Measurements from ENCODE around the gene SUGCT. TPM values are rescaled to one million over a fixed set of nuclear protein-coding genes. Genes with fewer than 3 reads are reported as not detected.
"Not testable (repeated sequence)": the region's sequence is repeated elsewhere in the genome, so short reads cannot be mapped to it uniquely, and the experiment has no call there.

SUGCT gene
- total and polyA plus RNA-seq, 8 donors: 0.87 to 8.0 (median 2.9) TPM; not detected in 1

GRCh38 chr7:40403703-40404476 lies 269.1 kb downstream of the SUGCT start:
- Histone ChIP-seq H3K4me3 (no peak overlapping the region), H3K36me3 (no peaks in the 10 kb centered on the region), H3K27ac (no peak overlapping the region), H3K9me3 (no peaks in the 10 kb centered on the region), H3K4me1 (no peaks in the 10 kb centered on the region), H3K27me3 (no peaks in the 10 kb centered on the region)
- 64 to 83% (median 76%) methylated on average over 3 of the region's 3 CpGs for WGBS, 5 donors
- no peak for DNase-seq
- intact Hi-C loops (cut with DNase I; ENCODE audit: low total_unique reads): no loop called here
- TF ChIP-seq POLR2A (IDR thresholded peaks at IDR 0.05): no peak
- no peak for TF ChIP-seq EP300 (IDR thresholded peaks at IDR 0.05)
- TF ChIP-seq, protein P1, sequence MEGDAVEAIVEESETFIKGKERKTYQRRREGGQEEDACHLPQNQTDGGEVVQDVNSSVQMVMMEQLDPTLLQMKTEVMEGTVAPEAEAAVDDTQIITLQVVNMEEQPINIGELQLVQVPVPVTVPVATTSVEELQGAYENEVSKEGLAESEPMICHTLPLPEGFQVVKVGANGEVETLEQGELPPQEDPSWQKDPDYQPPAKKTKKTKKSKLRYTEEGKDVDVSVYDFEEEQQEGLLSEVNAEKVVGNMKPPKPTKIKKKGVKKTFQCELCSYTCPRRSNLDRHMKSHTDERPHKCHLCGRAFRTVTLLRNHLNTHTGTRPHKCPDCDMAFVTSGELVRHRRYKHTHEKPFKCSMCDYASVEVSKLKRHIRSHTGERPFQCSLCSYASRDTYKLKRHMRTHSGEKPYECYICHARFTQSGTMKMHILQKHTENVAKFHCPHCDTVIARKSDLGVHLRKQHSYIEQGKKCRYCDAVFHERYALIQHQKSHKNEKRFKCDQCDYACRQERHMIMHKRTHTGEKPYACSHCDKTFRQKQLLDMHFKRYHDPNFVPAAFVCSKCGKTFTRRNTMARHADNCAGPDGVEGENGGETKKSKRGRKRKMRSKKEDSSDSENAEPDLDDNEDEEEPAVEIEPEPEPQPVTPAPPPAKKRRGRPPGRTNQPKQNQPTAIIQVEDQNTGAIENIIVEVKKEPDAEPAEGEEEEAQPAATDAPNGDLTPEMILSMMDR (IDR thresholded peaks at IDR 0.05): no peak
- no peak for TF ChIP-seq POLR2AphosphoS5 (IDR thresholded peaks at IDR 0.05)

GRCh38 chr7:40405991-40406390 lies 271.2 kb downstream of the SUGCT start:
- DNase-seq: no peak
- H3K27ac ChIP-seq: no peak overlapping the region
- peaks cover 0 to 5% (median 0%) of the 10 kb centered on the region in 4 donors for H3K9me3 ChIP-seq
- H3K4me1 ChIP-seq: no peaks in the 10 kb centered on the region
- H3K36me3 ChIP-seq: no peaks in the 10 kb centered on the region
- H3K4me3 ChIP-seq: no peak overlapping the region
- 81 to 94% (median 88%) methylated on average over 2 of the region's 2 CpGs for WGBS, 5 donors
- no peaks in the 10 kb centered on the region for H3K27me3 ChIP-seq
- TF ChIP-seq POLR2AphosphoS5 (IDR thresholded peaks at IDR 0.05) (no peak), EP300 (IDR thresholded peaks at IDR 0.05) (no peak), POLR2A (IDR thresholded peaks at IDR 0.05) (no peak)
- TF ChIP-seq, protein P1 (IDR thresholded peaks at IDR 0.05): no peak
- intact Hi-C loops (cut with DNase I; ENCODE audit: low total_unique reads): no loop called here

GRCh38 chr7:40412323-40412722 lies 277.5 kb downstream of the SUGCT start:
- Histone ChIP-seq H3K4me3 (no peak overlapping the region), H3K27ac (no peak overlapping the region), H3K4me1 (no peaks in the 10 kb centered on the region), H3K36me3 (no peaks in the 10 kb centered on the region), H3K9me3 (peaks cover 0 to 7% (median 0%) of the 10 kb centered on the region in 4 donors), H3K27me3 (no peaks in the 10 kb centered on the region)
- no peak for TF ChIP-seq EP300 (IDR thresholded peaks at IDR 0.05)
- TF ChIP-seq, protein P1 (IDR thresholded peaks at IDR 0.05): no peak
- TF ChIP-seq POLR2AphosphoS5 (IDR thresholded peaks at IDR 0.05): no peak
- TF ChIP-seq POLR2A (IDR thresholded peaks at IDR 0.05): no peak
- no peak for DNase-seq
- 83 to 92% (median 86%) methylated on average over 2 of the region's 2 CpGs for WGBS, 5 donors
- intact Hi-C loops (cut with DNase I; ENCODE audit: low total_unique reads): no loop called here

GRCh38 chr7:40414704-40415103 lies 279.9 kb downstream of the SUGCT start:
- H3K36me3 ChIP-seq; H3K4me1 ChIP-seq; H3K9me3 ChIP-seq; H3K4me3 ChIP-seq; intact Hi-C loops (cut with DNase I; ENCODE audit: low total_unique reads); DNase-seq; H3K27ac ChIP-seq; H3K27me3 ChIP-seq: not testable (repeated sequence)
- 81 to 94% (median 88%) methylated on average over 9 of the region's 9 CpGs for WGBS, 5 donors

GRCh38 chr7:40418448-40418847 lies 283.6 kb downstream of the SUGCT start:
- no peak overlapping the region for H3K4me3 ChIP-seq
- no peaks in the 10 kb centered on the region for H3K4me1 ChIP-seq
- no peak for DNase-seq
- TF ChIP-seq POLR2A (IDR thresholded peaks at IDR 0.05) (no peak), EP300 (IDR thresholded peaks at IDR 0.05) (no peak), POLR2AphosphoS5 (IDR thresholded peaks at IDR 0.05) (no peak)
- TF ChIP-seq, protein P1 (IDR thresholded peaks at IDR 0.05): no peak
- H3K36me3 ChIP-seq: no peaks in the 10 kb centered on the region
- no peaks in the 10 kb centered on the region for H3K9me3 ChIP-seq
- intact Hi-C loops (cut with DNase I; ENCODE audit: low total_unique reads): no loop called here
- no peaks in the 10 kb centered on the region for H3K27me3 ChIP-seq
- H3K27ac ChIP-seq: no peak overlapping the region
- 62 to 88% (median 79%) methylated on average over 1 of the region's 1 CpG for WGBS, 5 donors

Data from stomach (tissue), 9 donors.